C4-2B (cell line): ENCODE data around the gene VCPKMT.

Experiments used
- H3K27ac ChIP-seq: fragments of 450-650 bp; 2 replicates; pipeline ENCODE4 v1.5.1; 2017
- CTCF ChIP-seq: fragments of 450-650 bp; conservative IDR thresholded peaks from 2 replicates; pipeline ENCODE4 v1.5.1; 2017; ENCODE audit warnings: mild to moderate bottlenecking
- ZFX ChIP-seq: fragments of 450-650 bp; IDR thresholded peaks from 2 replicates; pipeline ENCODE4 v1.6.1; 2017

The VCPKMT gene

GRCh38 chr14:50106178-50106577 is 10.2 kb downstream of the VCPKMT start:
- no peak overlapping the region for H3K27ac ChIP-seq
- TF ChIP-seq ZFX (no peak), CTCF (no peak)

GRCh38 chr14:50103558-50103957 is 12.8 kb downstream of the VCPKMT start:
- TF ChIP-seq CTCF (no peak), ZFX (no peak)

GRCh38 chr14:50101417-50101816 is 15.0 kb downstream of the VCPKMT start:
- TF ChIP-seq CTCF (no peak), ZFX (no peak)
- H3K27ac ChIP-seq, result no peak overlapping the region

More at GRCh38 chr14:50103558-50103957, 12.8 kb downstream of the VCPKMT start:
- H3K27ac ChIP-seq, result no peak overlapping the region

GRCh38 chr14:50100805-50101204 is 15.6 kb downstream of the VCPKMT start:
- TF ChIP-seq CTCF, result no peak
- TF ChIP-seq ZFX, result no peak
- no peak overlapping the region for H3K27ac ChIP-seq

GRCh38 chr14:50099335-50099734 is 17.0 kb downstream of the VCPKMT start:
- H3K27ac ChIP-seq, result no peak overlapping the region
- TF ChIP-seq ZFX (no peak), CTCF (no peak)

- no peak overlapping the region for H3K27ac ChIP-seq
- TF ChIP-seq CTCF (no peak), ZFX (no peak)
Measured at GRCh38 chr14:50095895-50096294, 20.5 kb downstream of the VCPKMT start.

GRCh38 chr14:50094056-50094755 is 22.2 kb downstream of the VCPKMT start:
- H3K27ac ChIP-seq, result no peak overlapping the region
- TF ChIP-seq CTCF (no peak), ZFX (no peak)
